EH (cell line): ENCODE data around the gene PPP4R4.

Source experiments
- DNase-seq: peaks from one replicate; pipeline ENCODE4 v3.0.0-alpha.2; 2015; ENCODE audit warnings: low read depth

Gene PPP4R4, protein sequence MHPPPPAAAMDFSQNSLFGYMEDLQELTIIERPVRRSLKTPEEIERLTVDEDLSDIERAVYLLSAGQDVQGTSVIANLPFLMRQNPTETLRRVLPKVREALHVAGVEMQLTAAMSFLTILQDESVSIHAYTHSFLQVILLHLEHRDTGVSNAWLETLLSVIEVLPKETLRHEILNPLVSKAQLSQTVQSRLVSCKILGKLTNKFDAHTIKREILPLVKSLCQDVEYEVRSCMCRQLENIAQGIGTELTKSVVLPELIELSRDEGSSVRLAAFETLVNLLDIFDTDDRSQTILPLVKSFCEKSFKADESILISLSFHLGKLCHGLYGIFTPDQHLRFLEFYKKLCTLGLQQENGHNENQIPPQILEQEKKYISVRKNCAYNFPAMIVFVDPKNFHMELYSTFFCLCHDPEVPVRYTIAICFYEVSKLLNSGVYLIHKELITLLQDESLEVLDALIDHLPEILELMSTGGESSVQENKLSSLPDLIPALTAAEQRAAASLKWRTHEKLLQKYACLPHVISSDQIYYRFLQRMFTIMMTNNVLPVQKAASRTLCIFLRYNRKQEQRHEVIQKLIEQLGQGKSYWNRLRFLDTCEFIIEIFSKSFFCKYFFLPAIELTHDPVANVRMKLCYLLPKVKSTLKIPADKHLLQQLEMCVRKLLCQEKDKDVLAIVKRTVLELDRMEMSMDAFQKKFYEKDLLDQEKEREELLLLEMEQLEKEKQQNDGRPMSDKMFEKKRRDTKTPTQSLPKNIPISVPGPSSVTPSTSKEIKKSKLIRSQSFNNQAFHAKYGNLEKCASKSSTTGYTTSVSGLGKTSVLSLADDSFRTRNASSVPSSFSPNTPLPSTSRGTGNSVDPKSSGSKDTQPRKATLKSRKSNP

DNA sequence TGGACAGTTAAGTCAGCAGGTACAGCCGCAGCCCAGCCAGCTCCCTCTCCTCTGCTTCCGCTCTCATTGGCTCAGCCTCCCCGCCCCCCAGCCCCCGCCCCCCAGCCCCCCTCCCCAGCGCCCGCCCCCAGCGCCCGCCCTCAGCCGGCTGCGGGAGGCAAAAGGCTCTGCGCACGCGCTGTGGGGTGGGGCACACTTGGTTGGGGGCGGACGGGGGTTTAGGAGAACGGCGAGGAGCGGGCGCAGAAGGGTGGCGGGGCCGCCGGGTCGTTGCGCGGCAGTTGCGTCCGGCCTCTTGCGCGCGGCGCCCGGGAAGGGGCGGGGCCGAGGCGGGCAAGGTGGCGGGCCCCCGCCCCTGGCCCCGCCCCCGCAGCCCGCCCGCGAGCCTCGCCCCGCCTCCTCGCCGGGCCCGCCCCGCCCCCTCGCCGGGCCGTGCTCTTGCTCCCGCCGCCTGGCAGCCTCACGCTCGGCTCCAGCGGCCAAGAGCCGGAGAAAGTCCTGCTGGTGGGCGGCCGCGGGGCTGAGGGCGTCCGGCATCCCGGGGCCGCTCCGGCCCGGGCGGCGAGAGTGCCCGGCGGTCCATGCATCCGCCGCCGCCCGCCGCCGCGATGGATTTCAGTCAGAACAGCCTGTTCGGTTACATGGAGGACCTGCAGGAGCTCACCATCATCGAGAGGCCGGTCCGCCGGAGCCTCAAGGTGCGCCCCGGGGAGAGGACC lies at the start of gene PPP4R4:
Gene PPP4R4 (plus strand): TSS at position 438 of the 719 bp plus-strand sequence. CDS start 144 bp downstream, at position 582.
- DNase-seq, result peak; percentile 75

DNA sequence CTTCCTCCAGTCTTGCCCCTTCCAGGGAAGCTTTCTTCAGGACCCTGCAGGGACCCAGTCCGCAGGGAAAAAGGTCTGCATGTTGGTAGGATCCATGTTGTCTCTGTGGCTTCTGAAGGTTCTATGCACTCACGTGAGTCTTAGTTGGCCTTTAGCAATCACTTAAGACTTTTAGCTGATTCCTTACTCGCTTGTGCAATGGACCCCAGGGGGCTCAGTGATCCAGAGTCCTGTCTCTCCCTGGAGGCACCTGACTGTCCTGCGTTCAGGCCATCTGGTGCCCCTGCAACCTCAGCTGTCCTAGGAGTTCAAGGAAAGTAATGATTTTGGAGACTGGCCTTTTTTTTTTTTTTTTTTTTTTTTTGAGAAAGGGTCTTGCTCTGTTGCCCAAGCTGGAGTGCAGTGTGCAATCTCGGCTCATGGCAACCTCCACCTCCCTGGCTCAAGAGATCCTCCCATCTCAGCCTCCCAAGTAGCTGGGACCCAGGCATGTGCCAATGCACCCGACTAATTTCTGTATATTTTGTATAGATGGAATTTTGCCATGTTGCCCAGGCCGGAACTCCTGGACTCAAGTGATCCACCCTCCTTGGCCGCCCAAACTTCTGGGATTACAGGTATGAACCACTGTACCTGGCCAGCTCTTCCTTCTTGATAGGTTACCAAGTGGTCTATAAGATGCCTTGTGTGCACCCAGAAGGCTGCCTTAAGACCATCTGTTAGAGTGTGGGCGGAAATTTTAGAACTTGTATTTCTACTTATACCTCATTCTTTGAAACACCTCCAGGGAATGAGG lies 49.3 kb upstream of the PPP4R4 start:
- no peak for DNase-seq

DNA sequence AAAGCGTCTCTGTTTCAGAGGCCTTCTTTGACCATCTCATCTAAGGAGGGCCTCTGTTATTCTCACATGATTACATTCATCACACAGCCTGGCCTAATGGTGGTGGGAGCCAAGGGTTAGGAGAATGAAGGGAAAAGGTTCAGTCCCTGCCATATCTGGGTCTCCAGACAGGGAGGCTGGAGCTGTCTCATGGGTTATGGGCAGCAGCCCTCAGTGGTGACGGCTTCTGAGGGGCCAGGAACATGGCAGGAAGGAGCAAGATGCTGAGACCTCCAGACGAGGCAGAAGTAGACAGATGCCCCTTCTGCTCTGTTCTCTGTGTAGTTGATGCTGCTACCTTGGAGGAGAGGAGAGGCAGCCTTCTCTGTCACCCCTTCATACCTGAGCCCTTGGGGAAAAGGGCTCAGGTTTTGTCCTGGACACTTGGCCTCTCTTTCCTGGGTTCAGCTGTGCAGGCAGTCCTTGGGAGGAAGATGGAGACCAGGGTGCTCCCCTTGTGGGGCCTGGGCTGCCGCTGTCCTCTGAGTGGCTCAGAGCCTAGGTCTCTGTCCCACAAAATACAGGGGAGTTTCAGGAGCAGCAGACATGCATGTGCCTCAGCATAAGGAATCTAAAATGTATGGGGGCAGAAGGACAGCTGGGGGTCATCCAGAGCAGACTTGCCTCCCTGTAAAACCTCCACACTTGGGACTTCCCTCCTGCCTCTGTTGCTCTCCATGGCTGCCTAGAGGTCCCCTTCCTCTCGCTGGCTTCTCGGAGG lies 48.3 kb upstream of the PPP4R4 start:
- no peak for DNase-seq

DNA sequence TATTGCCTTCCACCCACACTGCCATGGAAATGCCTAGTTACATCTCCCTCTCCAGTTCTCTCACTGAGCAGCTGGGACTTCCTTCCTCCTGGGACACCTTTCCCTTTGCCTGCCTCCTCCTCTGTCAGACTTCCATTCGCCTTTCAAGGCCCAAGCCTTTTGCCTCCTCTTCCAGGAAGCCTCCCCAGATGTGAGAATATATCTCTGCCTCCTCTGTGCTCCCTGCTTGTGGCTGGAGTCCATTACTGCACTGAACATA lies 47.8 kb upstream of the PPP4R4 start:
- no peak for DNase-seq

DNA sequence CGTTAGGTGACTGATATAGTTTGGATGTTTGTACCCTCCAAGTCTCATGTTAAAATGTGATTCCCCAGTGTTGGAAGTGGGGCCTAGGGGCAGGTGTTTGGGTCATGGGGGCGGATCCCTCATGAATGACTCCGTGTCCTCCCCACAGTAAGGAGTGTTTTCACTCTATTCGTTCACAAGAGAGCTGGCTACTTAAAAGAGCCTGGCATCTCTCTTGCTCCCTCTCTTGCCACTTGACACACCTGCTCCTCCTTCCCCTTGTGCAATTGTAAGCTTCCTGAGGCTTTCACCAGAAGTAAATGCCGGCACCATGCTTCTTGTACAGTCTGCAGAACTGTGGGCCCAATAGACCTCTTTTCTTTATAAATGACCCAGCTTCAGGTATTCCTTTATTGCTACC lies 47.3 kb upstream of the PPP4R4 start:
- no peak for DNase-seq

DNA sequence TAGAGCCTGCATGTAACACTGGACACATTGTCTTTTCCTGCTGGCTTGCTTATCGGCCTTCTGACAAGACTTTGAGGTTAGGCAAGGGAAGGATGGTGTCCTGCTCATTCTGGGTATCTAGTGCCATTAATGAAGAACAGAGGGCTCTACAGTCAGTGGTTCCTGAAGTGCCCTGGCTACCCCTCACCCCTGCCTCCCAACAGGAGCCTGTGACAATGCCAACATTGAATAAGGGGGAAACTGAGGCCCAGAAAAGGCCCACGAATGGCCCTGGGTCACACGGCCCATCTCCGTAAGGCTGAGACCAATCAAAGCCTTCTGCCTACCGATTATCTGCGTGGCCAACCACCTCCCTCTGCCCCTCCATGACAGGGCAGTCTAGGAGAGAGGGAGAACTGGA lies 46.8 kb upstream of the PPP4R4 start:
- no peak for DNase-seq

DNA sequence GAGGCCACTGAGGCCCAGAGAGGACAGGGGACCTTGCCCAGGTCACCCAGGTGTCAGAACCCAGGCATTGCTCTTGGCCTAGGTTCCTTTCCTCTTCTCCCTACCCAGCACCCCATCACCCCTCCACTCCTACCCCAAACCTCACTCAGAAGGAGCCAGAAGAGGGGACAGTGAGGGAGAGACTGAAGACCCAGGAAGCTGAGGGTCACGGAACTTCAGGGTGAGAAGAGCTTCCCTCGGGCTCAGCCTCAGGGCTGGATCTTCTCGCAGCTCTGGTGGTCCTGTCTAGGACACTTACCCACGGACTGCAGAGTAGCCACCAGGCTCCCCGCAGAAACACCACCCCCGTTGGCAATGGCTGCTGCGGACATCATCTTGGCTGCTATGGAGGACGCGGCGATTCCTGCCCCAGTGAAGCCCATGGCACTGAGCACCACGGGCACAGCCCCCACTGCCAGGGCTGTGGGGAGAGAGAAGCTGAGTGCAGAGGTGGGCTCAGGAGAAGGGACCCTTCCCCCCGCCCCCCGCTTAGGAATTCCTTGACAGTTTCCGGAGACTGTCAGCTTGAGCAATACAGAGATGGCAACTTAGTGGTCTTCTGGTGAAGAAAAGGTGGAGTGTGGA lies 45.8 kb upstream of the PPP4R4 start:
- no peak for DNase-seq

DNA sequence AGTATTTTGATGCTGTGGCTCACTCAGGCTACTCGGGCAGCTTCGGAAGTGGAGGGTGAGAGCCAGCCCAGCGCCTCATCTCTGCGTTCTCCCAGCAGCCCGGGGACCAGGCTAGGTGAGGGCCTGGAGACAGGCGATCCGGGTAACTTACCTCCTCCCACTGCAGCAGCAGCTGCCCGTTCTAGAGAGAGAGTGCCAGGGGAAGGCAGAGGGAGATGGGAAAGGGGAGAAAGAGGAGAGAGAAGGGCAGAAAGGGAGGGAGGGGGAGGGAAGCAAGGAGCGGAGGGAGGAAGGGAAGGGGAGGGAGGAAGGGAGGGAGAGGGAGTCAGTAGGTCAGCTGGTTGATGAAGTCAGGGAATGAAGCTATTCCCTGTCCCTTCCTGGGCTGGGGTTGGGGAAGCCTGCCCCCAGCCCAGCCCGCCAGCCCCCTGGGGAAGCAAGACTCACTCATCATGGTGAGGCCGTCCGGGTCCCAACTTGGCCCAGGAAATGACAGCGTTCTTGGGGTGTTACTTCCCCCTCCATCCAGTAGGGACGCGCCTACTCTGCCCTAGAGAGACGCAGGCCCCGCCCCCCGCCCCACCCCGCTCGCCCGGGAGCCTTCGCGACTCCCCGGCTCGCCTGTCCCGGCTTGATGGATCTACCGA lies 44.9 kb upstream of the PPP4R4 start, which contains the start of gene IFI27L2:
Gene IFI27L2 (minus strand): TSS at position 494 of the 647 bp plus-strand sequence. CDS start 40 bp downstream, at position 454.
- peak; percentile 88 for DNase-seq

DNA sequence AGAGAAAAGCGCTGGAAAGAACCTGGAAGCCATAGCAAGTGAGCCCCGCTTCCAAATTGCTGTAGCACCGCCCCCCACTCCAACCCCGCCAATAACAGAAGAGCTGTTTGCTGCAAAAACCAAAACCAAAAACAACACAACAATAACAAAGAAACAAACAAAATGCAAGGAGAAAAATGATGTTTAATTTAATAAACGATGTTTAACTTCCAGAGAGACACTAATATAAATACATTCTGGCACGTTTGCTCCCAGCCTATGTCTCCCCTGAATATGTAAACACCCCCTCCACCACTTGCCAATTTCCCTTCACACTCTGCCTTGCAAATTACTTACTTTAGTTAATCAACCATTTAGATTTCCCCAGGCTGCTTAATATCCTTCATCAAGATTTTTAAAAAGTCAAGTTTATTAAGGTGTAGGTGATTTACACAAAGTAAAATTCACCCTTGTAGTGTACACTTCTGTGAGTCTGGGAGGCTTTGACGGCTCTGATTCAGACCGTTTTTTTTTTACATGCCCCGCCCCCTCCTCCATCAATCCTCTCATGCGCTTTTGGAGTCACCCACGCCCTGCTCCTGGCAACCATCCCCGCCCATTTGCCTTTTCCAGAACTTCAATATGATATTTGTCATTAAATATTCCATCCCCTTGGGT lies 44.2 kb upstream of the PPP4R4 start:
- peak; percentile 61 for DNase-seq

DNA sequence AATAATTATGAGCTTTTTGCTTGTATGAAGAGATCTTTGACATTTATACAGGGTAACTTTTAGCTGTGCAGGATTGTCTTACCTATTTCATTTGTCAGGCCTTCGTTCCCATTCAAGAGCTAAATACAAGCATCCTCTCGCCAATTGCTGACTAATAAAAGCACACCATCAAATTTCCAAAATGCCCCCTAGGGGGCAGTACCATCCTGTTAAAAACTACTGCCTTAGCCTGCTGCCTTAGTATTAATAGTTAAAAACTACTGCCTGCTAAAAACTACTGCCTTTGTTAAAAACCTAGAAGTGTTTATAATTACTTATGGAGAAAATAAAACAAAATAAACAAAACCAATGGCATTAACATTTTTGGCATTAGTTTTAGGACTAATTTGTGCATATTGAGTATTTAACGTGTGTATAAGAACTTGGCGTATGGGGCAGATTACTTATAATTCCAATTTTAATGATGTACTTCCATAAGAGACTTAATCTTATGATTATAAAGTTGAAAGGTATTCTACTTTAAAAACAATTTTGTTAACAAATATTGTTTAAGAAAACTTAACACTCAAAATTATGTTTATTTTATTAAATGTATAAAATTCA lies 41.7 kb upstream of the PPP4R4 start:
- peak; percentile 72 for DNase-seq

DNA sequence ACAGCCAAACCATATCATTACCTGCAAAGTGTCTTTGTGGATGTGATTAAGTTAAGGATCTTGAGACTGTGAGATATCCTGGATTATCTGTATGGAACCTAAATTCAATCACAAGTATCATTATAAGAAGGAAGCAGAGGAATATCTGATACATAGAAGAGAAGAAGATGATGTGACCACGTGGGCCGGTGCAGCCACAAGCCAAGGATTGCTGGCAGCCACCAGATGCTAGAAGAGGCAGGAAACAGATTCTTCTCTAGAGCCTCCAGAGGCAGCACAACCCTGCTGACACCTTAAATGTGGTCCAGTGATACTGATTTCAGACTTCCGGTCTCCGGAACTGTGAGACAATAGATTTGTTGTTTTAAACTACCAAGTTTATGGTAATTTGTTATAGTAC lies 38.6 kb upstream of the PPP4R4 start:
- DNase-seq, result no peak

DNA sequence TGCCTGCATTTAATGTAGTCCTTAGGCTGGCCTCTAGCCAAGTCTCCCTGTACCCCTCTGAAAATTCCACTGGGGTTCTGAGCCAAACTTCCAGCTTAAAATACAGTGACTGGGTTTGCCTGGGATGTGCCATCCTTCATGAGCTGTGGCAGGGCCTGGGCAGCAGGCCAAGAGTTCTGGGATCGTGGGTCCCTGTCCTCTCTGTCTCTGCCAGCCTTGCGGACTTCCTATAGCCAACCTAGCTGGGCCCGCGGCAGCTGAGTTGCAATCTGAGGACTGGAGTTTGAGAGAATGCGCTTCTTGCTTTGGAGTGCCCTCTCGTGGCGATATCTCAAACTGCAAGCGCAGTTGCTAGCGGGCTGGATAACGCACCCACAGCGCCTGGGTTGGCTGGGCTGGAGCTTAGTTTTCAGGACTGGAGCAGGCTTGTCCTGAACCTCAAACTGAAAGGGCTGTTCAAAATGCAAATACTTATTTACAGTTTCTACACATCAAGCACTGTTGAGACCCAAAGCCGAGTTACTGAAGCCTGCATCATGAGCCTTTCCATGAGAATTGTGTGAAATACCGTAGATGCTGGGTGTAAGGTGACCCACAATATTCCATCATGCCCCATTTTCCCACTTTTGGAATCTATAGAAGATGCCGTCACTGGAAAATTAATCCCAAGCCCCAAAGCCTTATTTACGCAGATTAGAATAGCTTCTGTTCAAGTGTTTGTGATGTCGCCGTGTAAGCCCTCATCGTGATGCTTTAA lies 37.4 kb upstream of the PPP4R4 start:
- peak; percentile 86 for DNase-seq

DNA sequence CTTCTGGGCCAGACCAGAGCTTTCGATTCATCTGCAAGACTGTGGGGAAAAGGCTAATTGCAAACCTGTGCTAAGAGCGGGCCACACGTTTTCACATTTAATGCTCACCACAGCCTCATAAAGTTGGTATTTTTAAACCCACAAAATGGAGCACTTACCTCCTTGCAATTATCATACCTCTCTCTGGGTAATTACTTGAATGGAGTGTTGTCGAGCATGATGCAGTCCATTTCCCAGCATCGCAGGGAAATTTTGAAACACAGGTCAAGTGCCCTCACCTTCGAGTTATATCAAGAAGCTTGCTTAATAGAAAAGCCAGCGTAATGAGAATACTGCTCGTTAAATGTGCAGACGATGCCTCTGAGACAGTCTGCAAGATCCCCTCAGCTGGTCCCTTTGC lies 35.9 kb upstream of the PPP4R4 start:
- no peak for DNase-seq

DNA sequence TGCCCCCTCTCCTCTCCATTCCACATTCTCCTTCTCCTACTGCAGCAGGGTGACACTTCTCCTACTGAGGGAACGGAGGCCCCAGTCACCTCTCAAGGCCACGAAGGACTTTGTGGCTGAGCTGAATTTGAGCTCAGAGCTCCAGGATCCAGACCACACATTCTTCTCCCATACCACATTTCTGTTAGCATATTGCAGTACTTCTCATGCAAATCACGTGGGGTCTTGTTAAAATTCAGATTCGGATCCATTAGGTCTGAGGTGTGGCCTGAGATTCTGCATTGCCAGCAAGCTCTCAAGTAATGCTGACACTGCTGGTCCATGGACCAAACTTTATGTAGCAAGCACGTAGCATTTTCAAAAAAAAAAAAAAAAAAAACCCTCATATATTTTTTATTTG lies 35.1 kb upstream of the PPP4R4 start:
- no peak for DNase-seq

DNA sequence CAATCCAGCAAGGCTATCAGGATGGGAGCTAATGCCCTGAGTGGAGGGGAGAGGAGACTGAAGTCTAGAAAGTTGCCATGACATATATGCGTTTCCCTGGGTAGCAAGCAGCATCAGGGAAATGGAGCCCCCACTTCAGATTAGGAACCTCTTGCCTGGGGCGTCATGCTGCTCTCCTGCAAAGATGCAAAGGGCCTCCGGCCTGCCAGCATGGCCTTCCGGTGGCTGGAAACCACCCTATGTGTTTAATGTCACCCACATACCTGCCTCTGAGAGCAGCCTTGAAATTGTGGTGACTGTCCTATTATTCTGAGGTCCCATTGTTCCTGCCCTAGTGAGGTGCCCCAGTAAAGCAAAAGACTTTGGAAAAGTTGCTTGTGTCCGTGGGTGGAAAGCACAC lies 34.7 kb upstream of the PPP4R4 start:
- no peak for DNase-seq

DNA sequence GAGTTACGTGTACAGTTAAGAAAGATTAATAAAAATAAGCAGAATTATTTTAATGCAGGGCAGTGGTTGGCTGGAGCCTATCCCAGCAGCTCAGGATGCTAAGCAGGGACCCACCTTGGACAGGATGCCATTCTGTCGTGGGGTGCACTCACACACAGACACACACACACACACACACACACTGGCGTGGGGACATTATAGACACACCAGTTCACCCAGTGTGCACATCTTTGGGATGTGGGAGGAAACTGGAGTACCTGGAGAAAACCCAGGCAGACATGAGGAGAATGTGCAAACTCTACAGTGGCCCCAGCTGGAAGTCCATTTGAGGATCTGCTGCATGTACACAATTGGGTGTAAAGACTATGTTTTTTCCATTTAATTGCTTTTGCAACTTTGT lies 31.9 kb upstream of the PPP4R4 start:
- no peak for DNase-seq

DNA sequence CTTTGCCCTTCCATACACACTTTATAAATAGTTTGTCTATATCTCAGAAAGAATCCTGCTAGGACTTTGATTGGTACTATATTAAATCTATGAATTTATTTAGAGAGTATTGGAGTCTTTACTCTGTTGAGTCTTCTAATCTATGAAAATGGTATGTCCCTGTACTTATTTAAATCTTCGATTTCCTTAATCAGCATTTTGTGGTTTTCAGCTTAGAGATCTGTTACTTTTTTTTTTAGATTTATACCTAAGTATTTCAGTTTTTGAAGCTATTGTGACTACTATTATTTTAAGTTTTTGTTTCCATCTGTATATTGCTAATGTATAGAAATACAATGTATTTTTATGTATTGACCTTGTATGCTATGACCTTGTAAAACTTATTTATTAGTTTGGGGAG lies 31.3 kb upstream of the PPP4R4 start:
- DNase-seq, result no peak

DNA sequence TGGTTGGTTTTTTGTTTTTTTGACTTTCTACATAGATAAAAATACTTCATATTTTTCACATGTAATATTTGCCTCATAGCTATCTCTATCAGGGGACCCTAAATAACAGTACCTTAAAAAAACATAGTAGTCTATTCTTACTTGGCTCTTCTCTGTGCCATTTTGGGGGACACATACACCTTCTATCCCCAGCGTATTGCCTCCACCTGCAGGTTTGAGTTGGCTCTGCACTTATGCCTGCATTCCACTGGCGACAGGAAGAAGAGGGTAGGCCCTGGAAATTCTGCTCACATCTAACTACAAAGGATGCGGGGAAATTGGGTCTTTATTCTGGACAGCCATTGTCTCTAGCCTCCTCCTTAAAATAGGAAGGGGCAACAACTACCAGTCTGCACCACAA lies 30.9 kb upstream of the PPP4R4 start:
- DNase-seq, result no peak
